Vagina (tissue), 2 donors: ENCODE data around the gene LRWD1.

ENCODE experiments used
- POLR2A ChIP-seq, 2 donors: fragments of 450-650 bp; IDR thresholded peaks; one replicate each; pipeline ENCODE4 v1.6.1; 2017; ENCODE audit warnings: antibody characterized with exemption in 2 of 2, mild to moderate bottlenecking in 2 of 2, moderate library complexity in 2 of 2
- TF ChIP-seq, protein P1 (sequence below), 3 experiments: fragments of 450-650 bp in 2 of 3; fragments of 200-600 bp in 1 of 3; sonication (generic) in 1 of 3; IDR thresholded peaks; one replicate each; pipeline ENCODE4 v1.5.1; 2017 to 2019; ENCODE audit warnings: antibody characterized with exemption in 3 of 3, mild to moderate bottlenecking in 2 of 3, moderate library complexity in 2 of 3

DNA sequence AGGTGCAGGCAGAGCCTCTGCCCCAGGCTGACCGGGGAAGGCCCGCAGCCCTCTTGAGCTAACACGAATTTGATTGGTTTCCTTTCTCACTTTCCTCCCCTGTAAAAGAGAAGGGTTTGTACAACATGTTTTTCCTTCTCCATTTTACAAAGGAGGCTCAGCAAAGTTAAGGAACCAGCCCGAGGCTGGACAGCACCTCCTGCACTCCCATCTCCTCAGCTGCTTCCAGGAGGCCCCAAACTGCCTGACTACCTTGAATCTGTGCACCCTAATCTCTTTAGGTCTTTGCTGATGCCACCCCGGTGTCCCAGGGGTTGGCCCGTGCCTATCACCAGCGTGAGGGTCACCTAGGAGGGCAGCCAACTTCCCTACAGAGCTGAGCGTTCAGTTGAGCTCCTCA lies 4.3 kb upstream of the LRWD1 start:
- TF ChIP-seq, protein P1, sequence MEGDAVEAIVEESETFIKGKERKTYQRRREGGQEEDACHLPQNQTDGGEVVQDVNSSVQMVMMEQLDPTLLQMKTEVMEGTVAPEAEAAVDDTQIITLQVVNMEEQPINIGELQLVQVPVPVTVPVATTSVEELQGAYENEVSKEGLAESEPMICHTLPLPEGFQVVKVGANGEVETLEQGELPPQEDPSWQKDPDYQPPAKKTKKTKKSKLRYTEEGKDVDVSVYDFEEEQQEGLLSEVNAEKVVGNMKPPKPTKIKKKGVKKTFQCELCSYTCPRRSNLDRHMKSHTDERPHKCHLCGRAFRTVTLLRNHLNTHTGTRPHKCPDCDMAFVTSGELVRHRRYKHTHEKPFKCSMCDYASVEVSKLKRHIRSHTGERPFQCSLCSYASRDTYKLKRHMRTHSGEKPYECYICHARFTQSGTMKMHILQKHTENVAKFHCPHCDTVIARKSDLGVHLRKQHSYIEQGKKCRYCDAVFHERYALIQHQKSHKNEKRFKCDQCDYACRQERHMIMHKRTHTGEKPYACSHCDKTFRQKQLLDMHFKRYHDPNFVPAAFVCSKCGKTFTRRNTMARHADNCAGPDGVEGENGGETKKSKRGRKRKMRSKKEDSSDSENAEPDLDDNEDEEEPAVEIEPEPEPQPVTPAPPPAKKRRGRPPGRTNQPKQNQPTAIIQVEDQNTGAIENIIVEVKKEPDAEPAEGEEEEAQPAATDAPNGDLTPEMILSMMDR (IDR thresholded peaks at IDR 0.05): no peak
- TF ChIP-seq POLR2A (IDR thresholded peaks at IDR 0.05): no peak
